Dermis blood vessel endothelial cell (primary cell): ENCODE data around the gene CENPP. TPM values are rescaled to one million over a fixed set of nuclear protein-coding genes. Genes with fewer than 3 reads are reported as not detected.
"Not testable (repeated sequence)": the region's sequence is repeated elsewhere in the genome, so short reads cannot be mapped to it uniquely, and the experiment has no call there.

Experiments
- DNase-seq: peaks from one replicate; pipeline ENCODE4 v3.0.0; 2010
- total RNA-seq: library from RNA; depleted of rRNA; stranded (reverse); fragments of >200 nt; gene quantifications from 2 replicates; pipeline ENCODE4 v1.2.3, GENCODE V29; 2014

CENPP gene
- total RNA-seq, 1 donor from 2014 or later, result 2.9 TPM

DNA sequence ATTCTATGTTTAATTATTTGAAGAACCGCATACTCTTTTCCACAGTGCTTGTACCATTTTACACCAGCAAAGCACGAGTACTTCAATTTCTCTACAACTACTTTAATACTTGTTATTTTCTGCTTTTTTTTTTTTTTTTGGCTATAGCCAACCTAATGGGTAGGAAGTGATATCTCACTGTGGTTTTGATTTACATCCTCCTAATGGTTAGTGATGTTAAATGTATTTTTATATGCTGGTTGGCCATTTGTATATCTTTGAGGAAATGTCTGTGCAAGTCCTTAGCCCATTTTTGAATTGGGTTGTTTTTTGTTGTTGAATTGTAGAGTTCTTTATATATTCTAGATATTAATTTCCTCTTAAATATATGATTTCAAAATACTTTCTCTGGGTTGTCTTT is 56.0 kb downstream of the CENPP start:
- no peak for DNase-seq

DNA sequence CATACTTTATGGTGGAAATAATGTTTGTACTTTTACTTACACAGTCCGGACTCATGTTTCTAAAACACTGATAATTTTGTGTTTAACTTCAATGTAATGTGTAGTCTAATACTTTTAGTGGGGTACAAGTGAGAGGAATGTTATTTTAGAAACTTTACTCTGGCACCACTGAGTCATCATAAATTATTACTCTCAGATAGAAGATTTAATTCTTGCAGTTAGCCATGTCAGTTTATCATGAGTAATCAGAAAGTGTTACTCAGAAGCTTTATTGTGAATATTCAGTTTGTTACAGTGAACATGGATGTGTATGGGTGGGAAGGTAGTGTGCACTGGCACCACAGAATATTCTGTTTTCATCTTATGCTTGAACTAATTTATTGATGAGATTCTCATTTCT is 58.6 kb downstream of the CENPP start:
- no peak for DNase-seq

DNA sequence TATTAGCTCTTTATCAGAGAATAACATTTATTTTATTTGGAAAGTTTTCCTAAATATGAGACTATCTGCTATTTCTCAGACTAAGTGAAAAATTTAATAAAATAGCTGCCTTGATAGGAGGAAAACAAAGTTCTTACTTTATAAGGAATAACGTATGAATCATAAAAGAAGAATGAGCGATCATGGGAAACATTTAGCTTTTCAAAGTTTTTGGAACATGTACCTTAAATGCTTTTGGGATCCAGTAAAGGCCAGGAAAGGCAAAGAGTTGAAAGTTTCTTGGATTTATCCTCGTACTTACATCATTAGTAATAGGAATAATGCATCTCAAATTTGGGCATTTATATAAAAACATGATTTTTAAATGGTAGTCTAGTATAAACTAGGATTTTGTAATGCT is 59.2 kb downstream of the CENPP start:
- DNase-seq, result no peak

- no peak for DNase-seq
Observed at GRCh38 chr9:92385477-92385876, 59.7 kb downstream of the CENPP start.

GRCh38 chr9:92385953-92386352 is 60.2 kb downstream of the CENPP start:
- no peak for DNase-seq

DNA sequence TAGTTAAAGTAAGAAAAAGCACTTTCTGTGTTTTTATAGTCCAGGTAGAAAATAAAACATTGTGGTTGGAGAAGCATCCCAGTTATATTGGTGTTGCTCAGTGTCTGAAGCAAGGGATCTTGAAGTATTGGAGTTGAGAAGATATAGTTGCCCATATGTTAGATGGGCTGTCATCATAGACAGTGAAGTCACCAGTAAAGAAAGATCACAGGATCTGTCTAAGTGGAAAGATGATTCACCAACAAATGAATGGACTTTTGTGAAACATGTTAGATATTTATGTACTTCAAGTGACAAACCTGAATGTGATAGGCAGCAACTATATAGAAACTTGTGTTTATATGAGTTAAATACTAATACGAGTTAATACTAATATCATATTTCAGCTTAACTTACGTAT is 66.9 kb downstream of the CENPP start:
- no peak for DNase-seq

- peak; percentile 35 for DNase-seq
Observed at GRCh38 chr9:92393686-92394085, 67.9 kb downstream of the CENPP start.

- DNase-seq, result no peak
Observed at GRCh38 chr9:92395617-92396016, 69.9 kb downstream of the CENPP start.

- DNase-seq, result no peak
Observed at GRCh38 chr9:92397853-92398252, 72.1 kb downstream of the CENPP start.

GRCh38 chr9:92402360-92402759 is 76.6 kb downstream of the CENPP start:
- DNase-seq, result no peak

DNA sequence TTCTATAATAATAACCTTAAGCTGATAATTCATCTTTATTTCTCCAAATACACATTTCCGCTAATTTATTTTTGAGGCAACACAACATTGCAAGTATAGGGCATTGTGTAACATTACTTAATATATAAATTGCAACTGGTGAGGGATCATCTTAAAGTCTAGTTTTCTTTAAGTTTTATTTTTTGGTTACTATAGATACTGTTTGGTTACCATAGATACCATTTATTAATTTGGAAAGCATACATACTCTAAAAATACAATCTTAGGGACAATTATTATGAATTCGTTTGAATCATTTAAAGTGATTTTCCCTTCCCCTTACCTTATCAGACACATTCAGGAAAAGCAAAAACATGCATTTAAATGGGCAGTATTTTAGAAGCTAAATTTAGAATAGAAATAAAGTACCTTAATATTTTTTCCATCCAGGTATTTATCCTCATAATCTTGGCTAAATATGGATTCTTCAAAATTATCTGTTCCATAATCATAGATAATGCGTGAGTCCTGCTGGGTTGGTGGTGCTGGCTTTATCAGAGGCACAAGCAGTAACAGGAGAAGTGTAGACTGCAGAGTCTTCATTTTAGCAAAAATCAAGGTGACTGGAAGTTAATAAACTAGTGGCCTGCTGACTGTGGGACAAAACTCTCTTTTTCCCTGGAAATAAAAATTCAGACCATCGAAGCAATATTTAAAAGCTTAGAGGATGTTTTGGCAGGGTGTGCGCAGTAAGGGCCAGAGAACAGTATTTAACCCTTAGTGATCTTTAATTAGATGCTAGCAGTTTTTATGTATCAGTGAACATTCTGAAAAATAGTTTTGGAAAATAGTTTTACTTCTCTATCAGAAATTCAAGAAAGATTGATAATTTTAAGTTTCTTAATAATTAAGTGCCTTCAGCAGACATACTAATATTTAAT is 77.3 kb downstream of the CENPP start:
- DNase-seq, result no peak

GRCh38 chr9:92404042-92404836 is 78.5 kb downstream of the CENPP start, which contains the start of gene OGN:
Gene OGN, minus strand, starts transcription at chr9:92404578. Its CDS starts 1,171 bp downstream, at chr9:92403407.
- DNase-seq, result no peak

- no peak for DNase-seq
Observed at GRCh38 chr9:92405818-92406217, 80.1 kb downstream of the CENPP start.

GRCh38 chr9:92406477-92406876 is 80.7 kb downstream of the CENPP start:
- DNase-seq, result peak; percentile 38

DNA sequence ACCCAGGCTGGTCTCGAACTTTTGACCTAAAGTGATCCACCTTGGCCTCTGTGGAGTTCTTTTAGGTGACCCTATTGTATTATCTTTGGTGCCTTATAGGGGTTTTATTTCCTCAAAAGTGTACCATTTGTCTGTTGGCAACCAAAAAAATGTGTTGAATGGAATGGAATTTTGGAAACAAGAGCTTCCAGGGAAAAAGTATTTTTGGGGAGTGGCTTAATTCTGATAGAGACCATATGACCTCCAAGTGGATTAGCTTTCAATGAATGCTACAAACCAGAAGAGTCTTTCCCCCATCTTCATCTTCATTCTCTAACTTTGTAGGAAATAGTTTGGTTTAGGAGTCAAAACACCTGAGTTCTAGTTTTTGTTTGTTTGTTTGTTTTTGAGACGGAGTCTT is 82.1 kb downstream of the CENPP start:
- no peak for DNase-seq

- DNase-seq, result no peak
Observed at GRCh38 chr9:92408747-92409478, 83.2 kb downstream of the CENPP start.

- not testable (repeated sequence) for DNase-seq
Observed at GRCh38 chr9:92411157-92411556, 85.4 kb downstream of the CENPP start.

GRCh38 chr9:92414566-92414965 is 88.8 kb downstream of the CENPP start:
- peak; percentile 30 for DNase-seq

DNA sequence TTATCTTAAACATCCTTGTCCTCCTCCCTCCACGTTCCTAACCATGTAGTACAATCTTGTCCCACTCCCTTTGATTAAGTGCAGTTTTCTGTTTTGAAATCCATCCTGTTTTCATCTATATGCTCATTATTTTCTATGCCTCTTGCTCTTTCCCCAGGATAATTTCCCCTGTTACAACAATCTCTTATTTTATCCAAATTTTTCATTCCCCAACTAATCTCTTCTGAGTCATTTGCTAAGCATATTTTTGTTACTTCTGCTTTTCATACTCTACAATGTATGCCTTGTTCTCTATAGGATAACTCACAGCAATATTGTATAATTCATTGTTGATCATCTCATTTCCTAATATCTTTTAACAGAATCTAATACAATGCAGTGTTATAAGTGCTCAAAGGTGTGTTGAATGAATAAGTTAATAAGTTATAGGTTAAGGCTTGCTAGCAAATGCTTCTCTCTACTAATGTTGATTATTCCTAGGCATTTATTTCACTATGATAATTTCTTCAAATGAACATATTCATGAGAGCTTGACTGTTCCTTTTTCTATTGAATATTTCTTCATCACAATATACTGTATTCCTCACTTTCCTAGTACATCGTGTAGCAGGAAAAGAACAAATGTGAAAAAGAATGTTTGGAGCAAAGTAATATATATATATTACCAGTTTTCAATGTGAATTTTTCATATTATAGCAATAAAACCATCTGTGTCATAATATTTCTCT is 97.0 kb downstream of the CENPP start:
- DNase-seq, result no peak

DNA sequence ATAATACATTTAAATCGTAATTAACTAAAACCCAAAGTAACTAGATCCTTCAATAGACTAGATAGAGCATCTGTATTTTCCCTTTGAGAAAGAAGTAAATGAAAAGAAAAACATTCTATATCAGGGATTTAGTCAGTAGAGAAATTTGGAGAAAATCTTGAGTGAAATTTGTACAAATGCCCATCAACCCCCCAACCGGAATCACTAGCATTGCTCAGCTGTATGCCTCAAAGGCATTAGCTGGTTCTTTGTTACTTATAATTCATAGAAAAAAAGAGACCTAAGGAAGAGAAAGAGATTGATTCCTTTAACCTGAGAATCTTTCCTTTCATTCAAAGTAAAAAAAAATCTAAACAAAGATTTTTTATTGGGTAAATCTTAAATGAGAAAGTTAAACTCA is 97.9 kb downstream of the CENPP start:
- no peak for DNase-seq

- DNase-seq, result no peak
Observed at GRCh38 chr9:92424340-92424739, 98.6 kb downstream of the CENPP start, which contains the start of gene OMD. Gene OMD, minus strand, starts transcription at chr9:92424471. Its CDS starts 6,913 bp downstream, at chr9:92417558.

DNA sequence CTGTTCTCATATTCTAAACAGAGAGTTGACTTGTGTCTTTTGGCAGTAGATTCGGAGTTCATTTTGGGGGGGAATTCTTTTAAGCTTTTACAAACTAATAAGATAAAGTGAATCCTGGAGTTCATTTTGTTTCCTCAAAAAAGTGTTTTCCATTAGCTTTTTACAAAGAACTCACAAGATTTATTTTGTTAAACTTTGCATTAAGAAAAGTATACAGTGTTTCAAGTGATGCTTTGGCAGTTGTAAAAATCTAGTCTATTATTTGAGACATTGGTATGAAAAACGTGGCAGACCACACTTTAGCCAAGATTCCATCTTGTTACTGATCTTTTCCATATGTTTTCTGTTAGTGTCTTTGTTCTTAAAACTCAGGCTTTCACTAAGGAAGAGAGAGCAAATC is 99.7 kb downstream of the CENPP start:
- no peak for DNase-seq
